GM18511 (cell line): ENCODE data around the gene IL27RA.

ENCODE experiments used
- ATAC-seq: cut with Tn5 transposase; IDR thresholded peaks from one replicate; pipeline ENCODE4 v1.9.1; 2021; ENCODE audit warnings: mild to moderate bottlenecking, moderate library complexity; ENCODE audit not compliant: unreplicated experiment

Gene IL27RA

GRCh38 chr19:14056741-14057356, 25.3 kb downstream of the IL27RA start:
- ATAC-seq: no peak

- no peak for ATAC-seq
Measured at GRCh38 chr19:14058182-14059092, 26.9 kb downstream of the IL27RA start.

- ATAC-seq: no peak
Measured at GRCh38 chr19:14059093-14059480, 27.5 kb downstream of the IL27RA start.

- no peak for ATAC-seq
Measured at GRCh38 chr19:14059652-14060155, 28.1 kb downstream of the IL27RA start.

- ATAC-seq: no peak
Measured at GRCh38 chr19:14061081-14061749, 29.7 kb downstream of the IL27RA start.

GRCh38 chr19:14061751-14062557, 30.4 kb downstream of the IL27RA start, which contains the start of gene PALM3:
PALM3 (minus strand) TSS chr19:14062076; CDS start chr19:14061980, 96 bp downstream.
- no peak for ATAC-seq

GRCh38 chr19:14062558-14062855, 30.9 kb downstream of the IL27RA start:
- no peak for ATAC-seq

- no peak for ATAC-seq
Measured at GRCh38 chr19:14063105-14063504, 31.5 kb downstream of the IL27RA start.

- no peak for ATAC-seq
Measured at GRCh38 chr19:14066134-14066533, 34.6 kb downstream of the IL27RA start.

- no peak for ATAC-seq
Measured at GRCh38 chr19:14070268-14071050, 38.9 kb downstream of the IL27RA start.

GRCh38 chr19:14072535-14073260, 41.1 kb downstream of the IL27RA start, which contains the start of gene MISP3:
MISP3 (plus strand) TSS chr19:14072786; CDS start chr19:14073310, 524 bp downstream.
- ATAC-seq: peak; percentile 5

GRCh38 chr19:14073261-14073924, 41.8 kb downstream of the IL27RA start:
- peak; percentile 54 for ATAC-seq

- no peak for ATAC-seq
Measured at GRCh38 chr19:14073925-14074838, 42.6 kb downstream of the IL27RA start.

GRCh38 chr19:14078411-14078810, 46.8 kb downstream of the IL27RA start:
- ATAC-seq: no peak

GRCh38 chr19:14080887-14081796, 49.6 kb downstream of the IL27RA start:
- peak; percentile 88 for ATAC-seq
